ENCODE data around the gene WNK1.
"Not testable (repeated sequence)": the region's sequence is repeated elsewhere in the genome, so short reads cannot be mapped to it uniquely, and the experiment has no call there.

WNK1 gene

GRCh38 chr12:846421-846820 lies 94.0 kb downstream of the WNK1 start:
- no peak overlapping the region for H3K9ac ChIP-seq
- peaks cover 0 to 63% (median 0%) of the 10 kb centered on the region in 10 experiments; a peak in 9 of 20 replicates for H3K4me1 ChIP-seq
- no peak overlapping the region for H3K27ac ChIP-seq
- H4K20me1 ChIP-seq = peaks cover 7 to 82% (median 35%) of the 10 kb centered on the region in 11 experiments; a peak in 17 of 22 replicates
- no peak overlapping the region for H3K4me2 ChIP-seq
- peaks cover 0 to 12% (median 6%) of the 10 kb centered on the region in 11 experiments; a peak in 7 of 22 replicates for H3K9me3 ChIP-seq (replicated peaks in 1 of 11)
- H3K36me3 ChIP-seq = peaks cover 27 to 75% (median 60%) of the 10 kb centered on the region in 11 experiments
- H3K4me3 ChIP-seq = no peak overlapping the region
- TF ChIP-seq Cebpa-rat (IDR thresholded peaks at IDR 0.05) = no peak
- no peaks in the 10 kb centered on the region for H3K27me3 ChIP-seq

GRCh38 chr12:848173-848865 lies 95.9 kb downstream of the WNK1 start:
- Histone ChIP-seq H3K4me2 (peak overlapping the region in 3 of 11 experiments; percentile 13 to 84 (median 83); a peak in 6 of 22 replicates), H3K27ac (peak overlapping the region in 3 of 11 experiments; percentile 16 to 74 (median 57); a peak in 5 of 22 replicates), H3K9ac (peak overlapping the region in 2 of 11 experiments; percentile 52 to 58; a peak in 4 of 22 replicates), H3K4me1 (peaks cover 0 to 55% (median 0%) of the 10 kb centered on the region in 10 experiments; a peak in 9 of 20 replicates), H3K36me3 (peaks cover 23 to 58% (median 48%) of the 10 kb centered on the region in 11 experiments), H4K20me1 (peaks cover 10 to 82% (median 36%) of the 10 kb centered on the region in 11 experiments; a peak in 17 of 22 replicates), H3K9me3 (replicated peaks in 1 of 11) (peaks cover 0 to 12% (median 6%) of the 10 kb centered on the region in 11 experiments; a peak in 7 of 22 replicates), H3K4me3 (no peak overlapping the region), H3K27me3 (no peaks in the 10 kb centered on the region)
- TF ChIP-seq Cebpa-rat (IDR thresholded peaks at IDR 0.05) = no peak

GRCh38 chr12:848882-849527 lies 96.6 kb downstream of the WNK1 start:
- no peak for TF ChIP-seq Cebpa-rat (IDR thresholded peaks at IDR 0.05)
- H3K9ac ChIP-seq = peak overlapping the region in 2 of 11 experiments; percentile 52 to 58; a peak in 3 of 22 replicates
- peaks cover 10 to 83% (median 38%) of the 10 kb centered on the region in 11 experiments; a peak in 17 of 22 replicates for H4K20me1 ChIP-seq
- peaks cover 25 to 53% (median 50%) of the 10 kb centered on the region in 11 experiments for H3K36me3 ChIP-seq
- peak overlapping the region in 3 of 11 experiments; percentile 13 to 84 (median 83); a peak in 5 of 22 replicates for H3K4me2 ChIP-seq
- peak overlapping the region in 3 of 11 experiments; percentile 16 to 74 (median 41); a peak in 5 of 22 replicates for H3K27ac ChIP-seq
- no peaks in the 10 kb centered on the region for H3K27me3 ChIP-seq
- H3K9me3 ChIP-seq (replicated peaks in 1 of 11) = peaks cover 0 to 12% (median 6%) of the 10 kb centered on the region in 11 experiments; a peak in 7 of 22 replicates
- H3K4me1 ChIP-seq = peaks cover 0 to 51% (median 0%) of the 10 kb centered on the region in 10 experiments; a peak in 9 of 20 replicates
- no peak overlapping the region for H3K4me3 ChIP-seq

- Histone ChIP-seq H3K36me3 (peaks cover 25 to 54% (median 48%) of the 10 kb centered on the region in 11 experiments), H3K9me3 (replicated peaks in 1 of 11) (peaks cover 0 to 12% (median 6%) of the 10 kb centered on the region in 11 experiments; a peak in 7 of 22 replicates), H3K4me1 (peaks cover 0 to 51% (median 0%) of the 10 kb centered on the region in 10 experiments; a peak in 9 of 20 replicates), H4K20me1 (peaks cover 7 to 85% (median 43%) of the 10 kb centered on the region in 11 experiments; a peak in 16 of 22 replicates)
- not testable (repeated sequence) for H3K4me3 ChIP-seq, H3K9ac ChIP-seq, H3K4me2 ChIP-seq, H3K27ac ChIP-seq, H3K27me3 ChIP-seq
Observed at GRCh38 chr12:849733-850437, 97.5 kb downstream of the WNK1 start.

- no peaks in the 10 kb centered on the region for H3K27me3 ChIP-seq
- H3K9me3 ChIP-seq (replicated peaks in 1 of 11) = peaks cover 0 to 12% (median 6%) of the 10 kb centered on the region in 11 experiments; a peak in 7 of 22 replicates
- H3K27ac ChIP-seq = 0 out of 22 replicates have a peak overlapping the region, but pooled peaks of 1 of the 11 experiments have one; percentile 23
- peaks cover 7 to 86% (median 45%) of the 10 kb centered on the region in 11 experiments; a peak in 16 of 22 replicates for H4K20me1 ChIP-seq
- TF ChIP-seq Cebpa-rat (IDR thresholded peaks at IDR 0.05) = no peak
- H3K36me3 ChIP-seq = peaks cover 17 to 54% (median 47%) of the 10 kb centered on the region in 11 experiments; a peak in 21 of 22 replicates
- no peak overlapping the region for H3K4me3 ChIP-seq
- no peak overlapping the region for H3K9ac ChIP-seq
- H3K4me1 ChIP-seq = peaks cover 0 to 50% (median 0%) of the 10 kb centered on the region in 10 experiments; a peak in 9 of 20 replicates
- peak overlapping the region in 3 of 11 experiments; percentile 38 to 62 (median 51); a peak in 5 of 22 replicates for H3K4me2 ChIP-seq
Observed at GRCh38 chr12:851343-851742, 99.0 kb downstream of the WNK1 start.

GRCh38 chr12:851913-852312 lies 99.5 kb downstream of the WNK1 start:
- H3K4me3 ChIP-seq = no peak overlapping the region
- no peak overlapping the region for H3K9ac ChIP-seq
- no peak overlapping the region for H3K27ac ChIP-seq
- H3K4me2 ChIP-seq = peak overlapping the region in 3 of 11 experiments; percentile 38 to 62 (median 51); a peak in 4 of 22 replicates
- TF ChIP-seq Cebpa-rat (IDR thresholded peaks at IDR 0.05) = no peak
- peaks cover 0 to 44% (median 0%) of the 10 kb centered on the region in 10 experiments; a peak in 9 of 20 replicates for H3K4me1 ChIP-seq
- peaks cover 7 to 85% (median 45%) of the 10 kb centered on the region in 11 experiments; a peak in 16 of 22 replicates for H4K20me1 ChIP-seq
- H3K36me3 ChIP-seq = peaks cover 17 to 56% (median 49%) of the 10 kb centered on the region in 11 experiments
- H3K27me3 ChIP-seq = no peaks in the 10 kb centered on the region
- peaks cover 0 to 12% (median 6%) of the 10 kb centered on the region in 11 experiments; a peak in 7 of 22 replicates for H3K9me3 ChIP-seq (replicated peaks in 1 of 11)

- H3K4me2 ChIP-seq = no peak overlapping the region
- peaks cover 7 to 88% (median 40%) of the 10 kb centered on the region in 11 experiments; a peak in 16 of 22 replicates for H4K20me1 ChIP-seq
- no peak overlapping the region for H3K9ac ChIP-seq
- peaks cover 24 to 56% (median 50%) of the 10 kb centered on the region in 11 experiments for H3K36me3 ChIP-seq
- TF ChIP-seq Cebpa-rat (IDR thresholded peaks at IDR 0.05) = no peak
- no peak overlapping the region for H3K4me3 ChIP-seq
- peaks cover 0 to 35% (median 0%) of the 10 kb centered on the region in 10 experiments; a peak in 9 of 20 replicates for H3K4me1 ChIP-seq
- H3K27me3 ChIP-seq = no peaks in the 10 kb centered on the region
- H3K9me3 ChIP-seq (replicated peaks in 1 of 11) = peaks cover 0 to 10% (median 6%) of the 10 kb centered on the region in 11 experiments; a peak in 7 of 22 replicates
- H3K27ac ChIP-seq = no peak overlapping the region
Observed at GRCh38 chr12:852864-853263, 100.5 kb downstream of the WNK1 start.

- Histone ChIP-seq H3K36me3 (peaks cover 71 to 97% (median 82%) of the 10 kb centered on the region in 11 experiments), H3K27me3 (no peaks in the 10 kb centered on the region), H3K4me3 (no peak overlapping the region), H3K9ac (no peak overlapping the region), H3K27ac (no peak overlapping the region), H4K20me1 (peaks cover 0 to 92% (median 15%) of the 10 kb centered on the region in 11 experiments; a peak in 15 of 22 replicates), H3K4me2 (no peak overlapping the region), H3K4me1 (no peaks in the 10 kb centered on the region), H3K9me3 (replicated peaks in 1 of 11) (no peaks in the 10 kb centered on the region)
- no peak for TF ChIP-seq Cebpa-rat (IDR thresholded peaks at IDR 0.05)
Observed at GRCh38 chr12:857611-858010, 105.2 kb downstream of the WNK1 start.
